Measurements from ENCODE around the gene NLN. TPM values are rescaled to one million over a fixed set of nuclear protein-coding genes. Genes with fewer than 3 reads are reported as not detected.
"Not testable (repeated sequence)": the region's sequence is repeated elsewhere in the genome, so short reads cannot be mapped to it uniquely, and the experiment has no call there.

Gene NLN
- total RNA-seq, 1 donor from 2014 or later, result 4.7 TPM

- H3K27me3 ChIP-seq, result no peaks in the 10 kb centered on the region
- no peak for DNase-seq (ENCODE audit: low spot score in 2 of 2)
- H3K4me1 ChIP-seq, result no peaks in the 10 kb centered on the region
- intact Hi-C loops (cut with DNase I), result no loop called here
- no peak overlapping the region for H3K27ac ChIP-seq
- H3K4me3 ChIP-seq, result no peak overlapping the region
- H3K36me3 ChIP-seq, result no peaks in the 10 kb centered on the region
- no peaks in the 10 kb centered on the region for H3K9me3 ChIP-seq
- no peak for TF ChIP-seq CTCF (IDR thresholded peaks at IDR 0.05)
Observed at GRCh38 chr5:65834306-65834705, 112.3 kb downstream of the NLN start.

GRCh38 chr5:65835191-65835590 is 113.2 kb downstream of the NLN start:
- Histone ChIP-seq H3K36me3 (no peaks in the 10 kb centered on the region), H3K27me3 (no peaks in the 10 kb centered on the region), H3K9me3 (no peaks in the 10 kb centered on the region), H3K27ac (no peak overlapping the region), H3K4me1 (no peaks in the 10 kb centered on the region), H3K4me3 (no peak overlapping the region)
- DNase-seq (ENCODE audit: low spot score in 2 of 2), result no peak
- intact Hi-C loops (cut with DNase I), result no loop called here
- no peak for TF ChIP-seq CTCF (IDR thresholded peaks at IDR 0.05)

GRCh38 chr5:65837139-65837538 is 115.1 kb downstream of the NLN start:
- H3K36me3 ChIP-seq, result no peaks in the 10 kb centered on the region
- intact Hi-C loops (cut with DNase I), result no loop called here
- no peak overlapping the region for H3K27ac ChIP-seq
- DNase-seq (ENCODE audit: low spot score in 2 of 2), result no peak
- no peaks in the 10 kb centered on the region for H3K4me1 ChIP-seq
- TF ChIP-seq CTCF (IDR thresholded peaks at IDR 0.05), result no peak
- H3K9me3 ChIP-seq, result no peaks in the 10 kb centered on the region
- H3K4me3 ChIP-seq, result no peak overlapping the region
- H3K27me3 ChIP-seq, result no peaks in the 10 kb centered on the region

GRCh38 chr5:65839170-65839569 is 117.2 kb downstream of the NLN start:
- H3K27me3 ChIP-seq; H3K9me3 ChIP-seq; H3K36me3 ChIP-seq; intact Hi-C loops (cut with DNase I); DNase-seq (ENCODE audit: low spot score in 2 of 2); H3K4me3 ChIP-seq; H3K4me1 ChIP-seq; H3K27ac ChIP-seq: not testable (repeated sequence)

GRCh38 chr5:65840071-65840470 is 118.1 kb downstream of the NLN start:
- intact Hi-C loops (cut with DNase I), result no loop called here
- no peak for TF ChIP-seq CTCF (IDR thresholded peaks at IDR 0.05)

GRCh38 chr5:65844763-65845162 is 122.8 kb downstream of the NLN start:
- intact Hi-C loops (cut with DNase I); DNase-seq (ENCODE audit: low spot score in 2 of 2); H3K27me3 ChIP-seq; H3K36me3 ChIP-seq; H3K9me3 ChIP-seq; H3K27ac ChIP-seq; H3K4me1 ChIP-seq; H3K4me3 ChIP-seq: not testable (repeated sequence)

More at GRCh38 chr5:65840071-65840470, 118.1 kb downstream of the NLN start:
- Histone ChIP-seq H3K9me3 (no peaks in the 10 kb centered on the region), H3K27me3 (no peaks in the 10 kb centered on the region), H3K27ac (no peak overlapping the region), H3K4me1 (no peaks in the 10 kb centered on the region), H3K4me3 (no peak overlapping the region), H3K36me3 (no peaks in the 10 kb centered on the region)
- DNase-seq (ENCODE audit: low spot score in 2 of 2), result no peak

GRCh38 chr5:65846101-65846500 is 124.1 kb downstream of the NLN start:
- no peak for TF ChIP-seq CTCF (IDR thresholded peaks at IDR 0.05)
- intact Hi-C loops (cut with DNase I), result no loop called here
- Histone ChIP-seq H3K36me3 (no peaks in the 10 kb centered on the region), H3K27ac (no peak overlapping the region), H3K27me3 (no peaks in the 10 kb centered on the region), H3K4me1 (no peaks in the 10 kb centered on the region), H3K9me3 (peaks cover 0 to 3% of the 10 kb centered on the region in 2 donors), H3K4me3 (no peak overlapping the region)
- DNase-seq (ENCODE audit: low spot score in 2 of 2), result no peak

GRCh38 chr5:65847019-65847418 is 125.0 kb downstream of the NLN start:
- H3K4me3 ChIP-seq; intact Hi-C loops (cut with DNase I); H3K36me3 ChIP-seq; H3K27me3 ChIP-seq; H3K27ac ChIP-seq; DNase-seq (ENCODE audit: low spot score in 2 of 2); H3K4me1 ChIP-seq; H3K9me3 ChIP-seq: not testable (repeated sequence)

- H3K36me3 ChIP-seq; H3K4me3 ChIP-seq; DNase-seq (ENCODE audit: low spot score in 2 of 2); H3K27me3 ChIP-seq; intact Hi-C loops (cut with DNase I); H3K4me1 ChIP-seq; H3K27ac ChIP-seq; H3K9me3 ChIP-seq: not testable (repeated sequence)
Observed at GRCh38 chr5:65849918-65850317, 127.9 kb downstream of the NLN start.
